ENCODE results near the gene UBTF.
A peak's percentile ranks its signal among the peaks of the same experiment; 100 is the strongest.

Gene UBTF

GRCh38 chr17:44221084-44221861, 1.8 kb upstream of the UBTF start (continued):
- TF ChIP-seq ZNF174 (tag by site-specific recombination; IDR thresholded peaks at IDR 0.05) (no peak), EGR2 (tag by site-specific recombination; IDR thresholded peaks at IDR 0.05; ENCODE audit: low read depth) (peak; percentile 34; the same call in 1 of the 2 replicates), ZNF792 (tag by site-specific recombination; IDR thresholded peaks at IDR 0.05) (no peak), ZNF501 (tag by site-specific recombination; IDR thresholded peaks at IDR 0.05) (peak; percentile 55; the same call in 1 of the 2 replicates), ZNF362 (tag by site-specific recombination; IDR thresholded peaks at IDR 0.05) (peak; percentile 35; the same call in 1 of the 2 replicates), ZNF521 (tag by site-specific recombination; IDR thresholded peaks at IDR 0.05) (no peak), ZFHX2 (tag by site-specific recombination; conservative IDR thresholded peaks at IDR 0.05) (0 out of 2 replicates have a peak, but pooled peaks have one; percentile 17), ZFP41 (tag by site-specific recombination; IDR thresholded peaks at IDR 0.05; ENCODE audit: borderline replicate concordance) (no peak), ZBTB8A (tag by site-specific recombination; IDR thresholded peaks at IDR 0.05) (peak; percentile 66; the same call in 1 of the 2 replicates), ZNF341 (tag by site-specific recombination; IDR thresholded peaks at IDR 0.05; ENCODE audit: low read depth) (peak; percentile 44), ZNF16 (tag by site-specific recombination; IDR thresholded peaks at IDR 0.05; ENCODE audit: low read depth) (no peak), RBAK (tag by site-specific recombination; IDR thresholded peaks at IDR 0.05) (no peak), ZBTB48 (tag by site-specific recombination; IDR thresholded peaks at IDR 0.05) (no peak; the same call in 1 of the 2 replicates), ZFP69B (tag by site-specific recombination; IDR thresholded peaks at IDR 0.05) (peak; percentile 27; the same call in 1 of the 2 replicates), ZNF580 (tag by site-specific recombination; IDR thresholded peaks at IDR 0.05) (no peak), FEZF1 (tag by site-specific recombination; IDR thresholded peaks at IDR 0.05) (no peak), HIC1 (tag by site-specific recombination; IDR thresholded peaks at IDR 0.05) (0 out of 2 replicates have a peak, but pooled peaks have one; percentile 30), ZSCAN18 (tag by site-specific recombination; IDR thresholded peaks at IDR 0.05) (no peak), SCRT2 (tag by site-specific recombination; IDR thresholded peaks at IDR 0.05) (peak; percentile 22; the same call in 1 of the 2 replicates), HOXD13 (CRISPR knock-in tag; IDR thresholded peaks at IDR 0.05; ENCODE audit: borderline replicate concordance) (no peak), ZNF214 (tag by site-specific recombination; IDR thresholded peaks at IDR 0.05; ENCODE audit: borderline replicate concordance) (no peak), ZNF274 (IDR thresholded peaks at IDR 0.05; ENCODE audit: low read length) (no peak), ZNF274 (tag by site-specific recombination; IDR thresholded peaks at IDR 0.05; ENCODE audit: borderline replicate concordance) (no peak), ZSCAN30 (tag by site-specific recombination; IDR thresholded peaks at IDR 0.05) (no peak), ZNF473 (tag by site-specific recombination; IDR thresholded peaks at IDR 0.05) (no peak), ZNF624 (tag by site-specific recombination; IDR thresholded peaks at IDR 0.05) (no peak), ZNF18 (tag by site-specific recombination; IDR thresholded peaks at IDR 0.05) (no peak), SALL2 (tag by site-specific recombination; IDR thresholded peaks at IDR 0.05; ENCODE audit: borderline replicate concordance) (no peak), ZNF623 (tag by site-specific recombination; IDR thresholded peaks at IDR 0.05) (no peak; the same call in 1 of the 2 replicates), ZNF146 (tag by site-specific recombination; IDR thresholded peaks at IDR 0.05) (no peak), ZNF488 (tag by site-specific recombination; IDR thresholded peaks at IDR 0.05) (no peak), ZSCAN16 (tag by site-specific recombination; IDR thresholded peaks at IDR 0.05) (no peak)

Measured in HEK293 (cell line).